OCI-LY7 (cell line): ENCODE measurements around the gene CNNM2.

Experiments used
- CTCF ChIP-seq: fragments of 200-600 bp; sonication (generic); conservative IDR thresholded peaks from 2 replicates; pipeline ENCODE4 v1.5.1; 2014; ENCODE audit warnings: mild to moderate bottlenecking, antibody characterized with exemption, low read length, moderate library complexity, mixed read lengths
- EZH2phosphoT487 ChIP-seq: fragments of 200-600 bp; sonication (generic); IDR thresholded peaks from 2 replicates; pipeline ENCODE4 v1.6.1; 2018; ENCODE audit warnings: low read depth, borderline replicate concordance, mild to moderate bottlenecking, mixed run types, antibody characterized with exemption, low read length, moderate library complexity, mixed read lengths

DNA sequence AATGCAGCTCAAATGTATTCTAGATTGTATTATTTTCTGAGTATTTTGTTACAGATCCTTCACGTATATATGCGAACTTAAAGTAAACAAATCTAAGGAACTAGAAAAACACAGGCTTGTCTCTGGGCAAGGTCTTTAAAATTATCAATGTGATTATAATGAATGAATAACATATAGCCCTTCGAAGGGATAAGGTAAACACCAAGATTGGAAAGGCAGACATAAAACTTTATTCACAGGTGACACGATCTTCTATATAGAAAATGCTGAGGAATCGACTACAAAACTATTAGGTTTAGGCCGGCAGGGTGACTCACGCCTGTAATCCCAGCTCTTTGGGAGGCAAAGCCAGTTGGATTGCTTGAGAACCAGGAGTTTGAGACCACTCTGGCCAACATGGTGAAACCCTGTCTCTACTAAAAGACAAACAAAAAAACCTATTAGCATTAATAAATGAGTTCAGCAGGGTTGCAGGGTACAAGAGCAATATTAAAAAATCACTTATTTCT, 80.4 kb downstream of the CNNM2 start:
- TF ChIP-seq CTCF (no peak), EZH2phosphoT487 (no peak)
